ENCODE data around the gene DENND1C. TPM values are rescaled to one million over a fixed set of nuclear protein-coding genes. Genes with fewer than 3 reads are reported as not detected.

The DENND1C gene
- total RNA-seq, 1 experiment from 2014 or later = not detected

DNA sequence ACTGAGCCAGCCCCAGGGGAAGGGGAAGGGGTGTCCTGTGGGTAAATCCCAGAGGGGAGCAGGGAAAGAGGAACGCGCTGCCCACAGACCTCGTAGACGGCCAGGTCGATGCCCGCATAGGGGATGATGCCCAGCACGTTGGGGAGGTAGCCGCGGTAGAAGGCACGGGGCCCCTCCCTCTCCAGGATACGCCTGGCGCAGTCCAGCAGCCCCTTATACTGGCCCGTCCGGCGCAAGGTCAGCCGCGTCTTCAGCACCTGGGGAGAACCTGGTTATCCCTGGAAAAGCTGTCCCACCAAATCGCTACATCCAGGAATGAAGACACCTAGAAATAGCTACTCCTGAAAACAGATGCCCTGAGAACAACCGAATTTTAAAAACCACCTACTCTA lies 29.4 kb downstream of the DENND1C start:
- H3K4me1 Mint-ChIP-seq (ENCODE audit: low read depth, unreplicated experiment) = no peaks in the 10 kb centered on the region
- H3K27me3 Mint-ChIP-seq (ENCODE audit: unreplicated experiment) = no peaks in the 10 kb centered on the region
- H3K9me3 Mint-ChIP-seq (ENCODE audit: low read depth, unreplicated experiment) = no peaks in the 10 kb centered on the region
- H3K27ac Mint-ChIP-seq (ENCODE audit: unreplicated experiment) = no peak overlapping the region
- intact Hi-C loops (cut with micrococcal nuclease; ENCODE audit: unreplicated experiment) = no loop called here
- no peak overlapping the region for H3K4me3 Mint-ChIP-seq (ENCODE audit: low read depth, unreplicated experiment)
- no peak for DNase-seq
- no peak for TF ChIP-seq CTCF (IDR thresholded peaks at IDR 0.05; ENCODE audit: unreplicated experiment)
- H3K36me3 Mint-ChIP-seq (ENCODE audit: insufficient read depth, unreplicated experiment) = peaks cover 24% of the 10 kb centered on the region
- BruUV-seq (replicated peaks) = no TSS peak
- CTCF ChIA-PET = interaction anchor here (0.6 kb wide), 1 partner anchor 278 kb away, joined by 3 read pairs; no protein-coding TSS in a partner anchor

GRCh38 chr19:6451583-6452222 lies 29.9 kb downstream of the DENND1C start:
- no TSS peak for BruUV-seq (replicated peaks)
- no peak overlapping the region for H3K4me3 Mint-ChIP-seq (ENCODE audit: low read depth, unreplicated experiment)
- no peak for TF ChIP-seq CTCF (IDR thresholded peaks at IDR 0.05; ENCODE audit: unreplicated experiment)
- intact Hi-C loops (cut with micrococcal nuclease; ENCODE audit: unreplicated experiment) = no loop called here
- H3K27ac Mint-ChIP-seq (ENCODE audit: unreplicated experiment) = no peak overlapping the region
- CTCF ChIA-PET = interaction anchor here (0.6 kb wide), 1 partner anchor 277 kb away, joined by 3 read pairs; no protein-coding TSS in a partner anchor
- no peaks in the 10 kb centered on the region for H3K27me3 Mint-ChIP-seq (ENCODE audit: unreplicated experiment)
- H3K9me3 Mint-ChIP-seq (ENCODE audit: low read depth, unreplicated experiment) = no peaks in the 10 kb centered on the region
- no peaks in the 10 kb centered on the region for H3K4me1 Mint-ChIP-seq (ENCODE audit: low read depth, unreplicated experiment)
- peaks cover 24% of the 10 kb centered on the region for H3K36me3 Mint-ChIP-seq (ENCODE audit: insufficient read depth, unreplicated experiment)
- no peak for DNase-seq

DNA sequence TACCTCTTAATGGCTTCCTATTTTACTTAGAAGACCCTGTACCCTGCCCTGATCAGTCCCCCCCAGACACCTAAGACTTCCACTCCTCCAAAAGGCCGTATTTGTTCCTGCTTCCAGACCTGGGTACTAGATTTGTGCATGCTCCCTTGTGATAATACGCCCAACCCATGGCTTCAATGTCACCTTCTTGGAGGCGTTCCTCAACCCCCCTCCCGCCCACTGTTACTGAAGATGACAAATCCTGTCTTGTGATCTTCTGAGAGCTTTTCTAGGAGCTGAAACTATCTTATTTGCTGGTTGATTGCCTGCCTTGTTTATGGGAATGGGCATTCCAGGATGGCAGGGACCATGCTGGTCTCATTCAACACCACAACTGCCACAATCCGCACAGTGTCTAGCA lies 31.4 kb downstream of the DENND1C start:
- no peak for TF ChIP-seq CTCF (IDR thresholded peaks at IDR 0.05; ENCODE audit: unreplicated experiment)
- BruUV-seq (replicated peaks) = no TSS peak
- Mint-ChIP-seq H3K27me3 (ENCODE audit: unreplicated experiment) (no peaks in the 10 kb centered on the region), H3K36me3 (ENCODE audit: insufficient read depth, unreplicated experiment) (peaks cover 18% of the 10 kb centered on the region), H3K27ac (ENCODE audit: unreplicated experiment) (no peak overlapping the region), H3K4me1 (ENCODE audit: low read depth, unreplicated experiment) (no peaks in the 10 kb centered on the region), H3K9me3 (ENCODE audit: low read depth, unreplicated experiment) (no peaks in the 10 kb centered on the region), H3K4me3 (ENCODE audit: low read depth, unreplicated experiment) (no peak overlapping the region)
- CTCF ChIA-PET = no interaction called here
- intact Hi-C loops (cut with micrococcal nuclease; ENCODE audit: unreplicated experiment) = no loop called here
- DNase-seq = no peak

DNA sequence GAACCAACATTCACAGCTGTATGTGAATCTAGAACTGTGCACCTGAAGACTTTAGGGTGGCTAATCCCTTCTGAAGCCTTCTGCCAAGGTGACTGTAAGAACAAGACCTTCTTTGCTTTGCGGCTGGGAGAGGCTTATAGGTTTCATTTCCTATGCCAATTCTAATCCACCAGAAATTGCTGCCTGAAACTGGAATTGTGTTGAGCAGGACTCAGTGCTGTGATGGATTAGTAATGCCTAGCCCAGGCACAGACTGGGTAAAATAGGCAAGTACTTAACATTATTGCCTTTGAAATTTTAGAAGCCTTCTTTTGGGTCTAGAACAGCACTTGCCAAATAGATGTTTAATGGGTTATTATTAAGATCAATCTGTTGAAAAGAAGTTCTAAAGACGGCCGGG lies 33.5 kb downstream of the DENND1C start:
- Mint-ChIP-seq H3K4me1 (ENCODE audit: low read depth, unreplicated experiment) (no peaks in the 10 kb centered on the region), H3K4me3 (ENCODE audit: low read depth, unreplicated experiment) (no peak overlapping the region), H3K27ac (ENCODE audit: unreplicated experiment) (no peak overlapping the region), H3K9me3 (ENCODE audit: low read depth, unreplicated experiment) (no peaks in the 10 kb centered on the region), H3K36me3 (ENCODE audit: insufficient read depth, unreplicated experiment) (peaks cover 16% of the 10 kb centered on the region), H3K27me3 (ENCODE audit: unreplicated experiment) (no peaks in the 10 kb centered on the region)
- CTCF ChIA-PET = no interaction called here
- intact Hi-C loops (cut with micrococcal nuclease; ENCODE audit: unreplicated experiment) = no loop called here
- no peak for DNase-seq
- no peak for TF ChIP-seq CTCF (IDR thresholded peaks at IDR 0.05; ENCODE audit: unreplicated experiment)
- no TSS peak for BruUV-seq (replicated peaks)
